H1 (cell line): ENCODE results near the gene NEUROG1. TPM values are rescaled to one million over a fixed set of nuclear protein-coding genes. Genes with fewer than 3 reads are reported as not detected.

Source experiments
- CTCF ChIA-PET: fragments of 300-600 bp; sonication (Branson Sonifier 250); formaldehyde crosslinking; loops from one replicate; lab custom pipeline; 2021; ENCODE audit not compliant: partially characterized antibody; lab: Charles Lee
- POLR2A ChIA-PET: fragments of 300-600 bp; sonication (Branson Sonifier 250); formaldehyde crosslinking; loops from one replicate; lab custom pipeline; 2021; ENCODE audit warnings: inconsistent platforms; ENCODE audit not compliant: partially characterized antibody; lab: Charles Lee
- DNase-seq, 2 experiments: peaks; one replicate each; pipeline versions ENCODE4 v3.0.0 to v3.0.0-alpha.2; 2010 to 2022; ENCODE audit warnings: low spot score in 2 of 2, low read depth in 1 of 2, mixed read lengths in 1 of 2
- FAIRE-seq: peaks from 2 replicates; lab custom pipeline; 2011; peaks lifted over from hg19 to GRCh38; lab: Jason Lieb, UNC
- H2AFZ ChIP-seq: 2 replicates; pipeline ENCODE4 v1.8.1; 2012; ENCODE audit warnings: low read length, inconsistent platforms
- H2AK5ac ChIP-seq: 2 replicates; pipeline ENCODE4 v1.6.1; 2013; ENCODE audit warnings: low read depth, low read length
- H2BK120ac ChIP-seq: replicated peaks from 2 replicates; pipeline ENCODE3; 2013; ENCODE audit warnings: low read depth, low read length, inconsistent platforms
- H2BK12ac ChIP-seq: 2 replicates; pipeline ENCODE4 v1.6.1; 2013; ENCODE audit warnings: low read depth, low read length
- H2BK15ac ChIP-seq: 2 replicates; pipeline ENCODE4 v1.6.1; 2013; ENCODE audit warnings: low read length
- H2BK20ac ChIP-seq: 2 replicates; pipeline ENCODE4 v1.6.1; 2013; ENCODE audit warnings: low read length
- H2BK5ac ChIP-seq: 2 replicates; pipeline ENCODE4 v1.6.1; 2013; ENCODE audit warnings: low read depth, low read length
- H3K14ac ChIP-seq: 2 replicates; pipeline ENCODE4 v1.6.1; 2013; ENCODE audit warnings: inconsistent platforms; ENCODE audit not compliant: insufficient read length
- H3K18ac ChIP-seq: 2 replicates; pipeline ENCODE4 v1.6.1; 2013; ENCODE audit warnings: low read length; ENCODE audit errors: extremely low read depth
- H3K23ac ChIP-seq: 2 replicates; pipeline ENCODE4 v1.6.1; 2013; ENCODE audit warnings: inconsistent platforms; ENCODE audit not compliant: insufficient read length
- H3K23me2 ChIP-seq: 2 replicates; pipeline ENCODE4 v1.6.1; 2013; ENCODE audit warnings: low read depth, low read length
- H3K27ac ChIP-seq: 2 replicates; pipeline ENCODE4 v1.6.1; 2011; ENCODE audit warnings: low read depth, low read length, inconsistent platforms
- H3K27me3 ChIP-seq, 4 experiments: replicated peaks in 1 of 4; 1 replicate in 1 of 4; 2 replicates in 3 of 4; pipeline versions ENCODE4 v1.6.1 to v1.8.1; 2011 to 2013; ENCODE audit warnings: low read length in 3 of 4, mild to moderate bottlenecking in 3 of 4, inconsistent platforms in 2 of 4, mixed read lengths in 2 of 4, moderate library complexity in 1 of 4; ENCODE audit not compliant: control insufficient read depth in 3 of 4, insufficient read depth in 3 of 4; ENCODE audit errors: extremely low read depth in 1 of 4
- H3K36me3 ChIP-seq, 4 experiments: 2 replicates each; pipeline versions ENCODE4 v1.6.1 to v1.8.1; 2011 to 2013; ENCODE audit warnings: mild to moderate bottlenecking in 4 of 4, low read length in 3 of 4, moderate library complexity in 2 of 4, control low read depth in 1 of 4, inconsistent platforms in 1 of 4; ENCODE audit not compliant: insufficient read depth in 4 of 4, control insufficient read depth in 2 of 4
- H3K4ac ChIP-seq: replicated peaks from 2 replicates; pipeline ENCODE3; 2013; ENCODE audit warnings: low read length, low read depth, mixed read lengths, inconsistent platforms; ENCODE audit not compliant: insufficient read length
- H3K4me1 ChIP-seq, 4 experiments: replicated peaks in 1 of 4; 1 replicate in 1 of 4; 2 replicates in 3 of 4; pipeline versions ENCODE4 v1.6.1 to v1.8.1; 2011 to 2013; ENCODE audit warnings: low read length in 3 of 4, inconsistent platforms in 2 of 4, mixed read lengths in 1 of 4; ENCODE audit not compliant: insufficient read depth in 4 of 4, control insufficient read depth in 3 of 4
- H3K4me2 ChIP-seq, 2 experiments: 2 replicates each; pipeline versions ENCODE4 v1.6.1 to v1.8.1; 2011 to 2013; ENCODE audit warnings: low read depth in 2 of 2, low read length in 2 of 2, control low read depth in 1 of 2, inconsistent platforms in 1 of 2, mild to moderate bottlenecking in 1 of 2; ENCODE audit not compliant: insufficient read depth in 1 of 2
- H3K4me3 ChIP-seq, 4 experiments: fragments of 200-600, 300-600 bp in 1 of 4; sonication (generic), shearing (Covaris generic), sonication (Bioruptor Twin) in 1 of 4; 2 replicates each; pipeline versions ENCODE4 v1.5.1 to v1.8.1; 2011 to 2016; ENCODE audit warnings: low read length in 4 of 4, low read depth in 3 of 4, control low read depth in 2 of 4, inconsistent platforms in 2 of 4, mild to moderate bottlenecking in 2 of 4, mixed read lengths in 1 of 4, moderate library complexity in 1 of 4; ENCODE audit not compliant: insufficient read depth in 2 of 4; ENCODE audit errors: extremely low read depth in 1 of 4
- H3K56ac ChIP-seq: replicated peaks from 2 replicates; pipeline ENCODE3; 2013; ENCODE audit warnings: low read depth, mild to moderate bottlenecking, mixed read lengths, low read length, inconsistent platforms; ENCODE audit not compliant: insufficient read length
- H3K79me1 ChIP-seq: 2 replicates; pipeline ENCODE4 v1.6.1; 2013; ENCODE audit warnings: low read depth, low read length, control low read depth
- H3K79me2 ChIP-seq, 2 experiments: 2 replicates each; pipeline versions ENCODE4 v1.6.1 to v1.8.1; 2012 to 2013; ENCODE audit warnings: low read length in 2 of 2, mild to moderate bottlenecking in 2 of 2, inconsistent platforms in 1 of 2; ENCODE audit not compliant: insufficient read depth in 2 of 2, control insufficient read depth in 1 of 2
- H3K9ac ChIP-seq, 4 experiments: replicated peaks in 1 of 4; 1 replicate in 1 of 4; 2 replicates in 3 of 4; pipeline versions ENCODE4 v1.6.1 to v1.8.1; 2011 to 2013; ENCODE audit warnings: low read depth in 3 of 4, low read length in 3 of 4, control low read depth in 2 of 4, mild to moderate bottlenecking in 2 of 4, moderate library complexity in 2 of 4, inconsistent platforms in 1 of 4; ENCODE audit errors: extremely low read depth in 1 of 4
- H3K9me3 ChIP-seq, 2 experiments: 2 replicates each; pipeline versions ENCODE4 v1.6.1 to v1.8.1; 2012 to 2013; ENCODE audit warnings: mild to moderate bottlenecking in 2 of 2, moderate library complexity in 2 of 2, control low read depth in 1 of 2, inconsistent platforms in 1 of 2, low read depth in 1 of 2, low read length in 1 of 2, mixed read lengths in 1 of 2; ENCODE audit not compliant: insufficient read depth in 2 of 2
- H4K20me1 ChIP-seq, 2 experiments: replicated peaks in 1 of 2; 2 replicates each; pipeline versions ENCODE3 to v1.8.1; 2011 to 2013; ENCODE audit warnings: inconsistent platforms in 2 of 2, low read length in 2 of 2, mild to moderate bottlenecking in 1 of 2; ENCODE audit not compliant: insufficient read depth in 2 of 2, control insufficient read depth in 1 of 2
- H4K5ac ChIP-seq: 2 replicates; pipeline ENCODE4 v1.6.1; 2013; ENCODE audit warnings: low read length, low read depth, mixed read lengths, inconsistent platforms; ENCODE audit not compliant: insufficient read length
- H4K8ac ChIP-seq: 2 replicates; pipeline ENCODE4 v1.8.0; 2013; ENCODE audit warnings: mild to moderate bottlenecking, moderate library complexity, low read length, inconsistent platforms; ENCODE audit not compliant: insufficient read depth; ENCODE audit errors: extremely low read depth
- H4K91ac ChIP-seq: replicated peaks from 2 replicates; pipeline ENCODE3; 2013; ENCODE audit warnings: low read length, mixed read lengths, inconsistent platforms; ENCODE audit not compliant: insufficient read length
- RBBP5 ChIP-seq: IDR thresholded peaks from 2 replicates; pipeline ENCODE4 v1.7.1; 2012; ENCODE audit warnings: low read depth, mild to moderate bottlenecking, inconsistent platforms, low read length, moderate library complexity, borderline replicate concordance
- SP4 ChIP-seq: IDR thresholded peaks from 2 replicates; pipeline ENCODE4 v1.6.1; 2012; ENCODE audit warnings: low read length, inconsistent platforms
- TCF12 ChIP-seq: IDR thresholded peaks from 2 replicates; pipeline ENCODE4 v1.6.1; 2011; ENCODE audit warnings: low read depth, mild to moderate bottlenecking, low read length
- WGBS, 2 experiments: shearing (Covaris generic) in 1 of 2; methylation state at CpG; one replicate each; pipeline versions ENCODE4 v1.1.6 to v1.1.7; 2013 to 2015; ENCODE audit warnings: low lambda C conversion rate in 2 of 2, mixed read lengths in 2 of 2, inconsistent platforms in 1 of 2, low coverage in 1 of 2, missing lambda C conversion rate in 1 of 2; ENCODE audit not compliant: insufficient replicate concordance in 2 of 2, insufficient coverage in 1 of 2, insufficient read length in 1 of 2; ENCODE audit errors: extremely low coverage in 1 of 2, missing lambda C conversion rate in 1 of 2; 5-methylcytosine and 5-hydroxymethylcytosine counted together
- polyA plus RNA-seq, 7 experiments: library from polyadenylated mRNA; depleted of rRNA in 3 of 7; stranded (reverse) in 5 of 7; unstranded in 2 of 7; fragments of >200 nt in 5 of 7; fragments of 200-250 nt in 2 of 7; gene quantifications; 1 replicate in 5 of 7; 2 replicates in 1 of 7; 4 replicates in 1 of 7; pipeline versions ENCODE4 v1.2.1 to v1.2.3, GENCODE V29; 2011 to 2013; ENCODE audit warnings: missing spikeins in 2 of 7, mixed read lengths in 2 of 7
- total RNA-seq: library from RNA; stranded (reverse); fragmentation: NEBNext Ultra II Directional; extraction: Animal tissue kit (Norgen Biotek cat#: 25700); gene quantifications from 2 replicates; pipeline ENCODE4 v1.2.1, GENCODE V29; 2021

Gene NEUROG1
- total and polyA plus RNA-seq, 2 of the 8 experiments (the other 6 are each of a cell fraction or from before 2014, with no cell fraction given): not detected

GRCh38 chr5:135501965-135502364, 33.8 kb downstream of the NEUROG1 start:
- Histone ChIP-seq H3K9ac (no peak overlapping the region), H2AFZ (no peak overlapping the region), H2BK20ac (no peak overlapping the region), H3K4me2 (no peak overlapping the region), H2BK12ac (no peak overlapping the region), H3K23me2 (no peaks in the 10 kb centered on the region), H3K56ac (no peak overlapping the region), H3K23ac (no peak overlapping the region), H3K4me1 (peaks cover 0 to 7% (median 4%) of the 10 kb centered on the region in 4 experiments; a peak in 6 of 7 replicates), H2BK15ac (no peak overlapping the region), H3K4ac (no peak overlapping the region), H4K8ac (no peak overlapping the region), H4K91ac (no peak overlapping the region), H3K79me2 (no peaks in the 10 kb centered on the region), H3K36me3 (no peaks in the 10 kb centered on the region), H4K5ac (no peak overlapping the region), H2BK5ac (no peak overlapping the region), H3K27ac (no peak overlapping the region), H3K14ac (no peak overlapping the region), H3K27me3 (peaks cover under 1 to 41% (median 27%) of the 10 kb centered on the region in 4 experiments), H2BK120ac (no peak overlapping the region), H3K18ac (no peak overlapping the region), H3K4me3 (no peak overlapping the region), H2AK5ac (no peak overlapping the region), H4K20me1 (no peaks in the 10 kb centered on the region), H3K9me3 (no peaks in the 10 kb centered on the region), H3K79me1 (no peaks in the 10 kb centered on the region)
- ChIA-PET POLR2A (interaction anchor here (0.6 kb wide), 1 partner anchor 13 kb away, joined by 3 read pairs; no protein-coding TSS in a partner anchor), CTCF (interaction anchor here (0.6 to 1.3 kb wide), 2 partner anchors 41 to 1699 kb away, joined by 3 to 6 read pairs; no protein-coding TSS in a partner anchor)
- DNase-seq: no peak
- FAIRE-seq: no peak
- 93% methylated on average over 2 of the region's 2 CpGs; no CpG with 5 or more reads in 1 of the 2 experiments for WGBS, 2 experiments
- TF ChIP-seq RBBP5: no peak
- no peak for TF ChIP-seq TCF12
- TF ChIP-seq SP4: no peak
